GM21717 (cell line): Measurements from ENCODE around the gene AGRN.
"Not testable (repeated sequence)": the region's sequence is repeated elsewhere in the genome, so short reads cannot be mapped to it uniquely, and the experiment has no call there.

Experiments used
- ATAC-seq: cut with Tn5 transposase; IDR thresholded peaks from one replicate; pipeline ENCODE4 v1.9.1; 2021; ENCODE audit warnings: mild to moderate bottlenecking, moderate library complexity; ENCODE audit not compliant: unreplicated experiment

Gene AGRN

DNA sequence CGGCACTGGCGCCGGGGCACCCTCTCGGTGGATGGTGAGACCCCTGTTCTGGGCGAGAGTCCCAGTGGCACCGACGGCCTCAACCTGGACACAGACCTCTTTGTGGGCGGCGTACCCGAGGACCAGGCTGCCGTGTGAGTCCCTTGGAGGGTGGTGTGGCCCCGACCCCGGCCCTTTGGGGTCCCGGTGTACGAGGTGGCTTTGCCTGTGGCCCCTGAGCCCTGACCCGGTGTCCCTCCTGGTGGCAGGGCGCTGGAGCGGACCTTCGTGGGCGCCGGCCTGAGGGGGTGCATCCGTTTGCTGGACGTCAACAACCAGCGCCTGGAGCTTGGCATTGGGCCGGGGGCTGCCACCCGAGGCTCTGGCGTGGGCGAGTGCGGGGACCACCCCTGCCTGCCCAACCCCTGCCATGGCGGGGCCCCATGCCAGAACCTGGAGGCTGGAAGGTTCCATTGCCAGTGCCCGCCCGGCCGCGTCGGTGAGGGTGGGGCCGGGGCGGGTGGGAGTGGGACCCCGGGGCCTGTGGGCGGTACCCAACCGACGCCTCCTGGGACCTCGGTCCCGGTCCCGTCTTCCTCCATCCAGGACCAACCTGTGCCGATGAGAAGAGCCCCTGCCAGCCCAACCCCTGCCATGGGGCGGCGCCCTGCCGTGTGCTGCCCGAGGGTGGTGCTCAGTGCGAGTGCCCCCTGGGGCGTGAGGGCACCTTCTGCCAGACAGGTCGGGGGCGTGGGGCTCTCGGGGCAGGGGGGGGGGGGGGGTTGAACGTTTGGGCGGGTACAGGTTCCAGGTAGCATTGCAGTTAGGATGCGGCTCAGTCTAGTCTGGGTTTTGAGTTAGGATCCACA, 29.6 kb downstream of the AGRN start:
- ATAC-seq: no peak

DNA sequence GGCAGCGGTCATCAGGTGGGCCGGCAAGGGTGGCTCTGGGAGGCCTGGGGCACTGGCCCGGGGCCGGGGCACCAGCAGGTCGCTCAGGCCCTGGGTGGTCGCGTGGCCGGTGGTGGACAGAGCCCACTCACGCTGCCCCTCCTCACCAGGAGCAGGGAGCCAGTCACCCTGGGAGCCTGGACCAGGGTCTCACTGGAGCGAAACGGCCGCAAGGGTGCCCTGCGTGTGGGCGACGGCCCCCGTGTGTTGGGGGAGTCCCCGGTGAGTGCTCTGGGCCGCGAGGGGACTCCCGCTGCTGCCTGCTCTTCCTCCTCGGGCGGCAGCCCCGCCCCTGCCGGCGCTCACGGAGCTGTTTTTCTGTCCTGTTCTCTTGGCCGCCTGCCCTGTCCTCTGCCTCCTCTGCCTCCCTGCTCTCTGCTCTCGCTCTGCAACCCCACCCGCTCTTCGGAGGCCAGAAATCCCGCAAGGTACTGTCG, 30.7 kb downstream of the AGRN start:
- no peak for ATAC-seq

DNA sequence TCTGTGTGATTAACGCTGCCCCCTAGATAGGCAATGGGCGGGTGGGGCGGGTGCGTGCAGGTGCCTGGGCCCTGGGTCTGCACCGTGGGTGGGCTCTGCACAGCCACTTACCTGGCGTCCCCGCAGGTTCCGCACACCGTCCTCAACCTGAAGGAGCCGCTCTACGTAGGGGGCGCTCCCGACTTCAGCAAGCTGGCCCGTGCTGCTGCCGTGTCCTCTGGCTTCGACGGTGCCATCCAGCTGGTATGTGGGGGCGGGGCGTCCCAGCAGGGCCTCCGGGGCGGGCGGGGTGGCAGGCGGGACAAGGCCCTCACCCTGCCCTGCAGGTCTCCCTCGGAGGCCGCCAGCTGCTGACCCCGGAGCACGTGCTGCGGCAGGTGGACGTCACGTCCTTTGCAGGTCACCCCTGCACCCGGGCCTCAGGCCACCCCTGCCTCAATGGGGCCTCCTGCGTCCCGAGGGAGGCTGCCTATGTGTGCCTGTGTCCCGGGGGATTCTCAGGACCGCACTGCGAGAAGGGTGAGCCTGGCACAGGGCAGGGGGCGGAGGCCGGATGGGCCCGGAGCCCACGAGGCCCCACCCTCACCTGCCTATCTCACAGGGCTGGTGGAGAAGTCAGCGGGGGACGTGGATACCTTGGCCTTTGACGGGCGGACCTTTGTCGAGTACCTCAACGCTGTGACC, 31.3 kb downstream of the AGRN start:
- ATAC-seq: no peak

DNA sequence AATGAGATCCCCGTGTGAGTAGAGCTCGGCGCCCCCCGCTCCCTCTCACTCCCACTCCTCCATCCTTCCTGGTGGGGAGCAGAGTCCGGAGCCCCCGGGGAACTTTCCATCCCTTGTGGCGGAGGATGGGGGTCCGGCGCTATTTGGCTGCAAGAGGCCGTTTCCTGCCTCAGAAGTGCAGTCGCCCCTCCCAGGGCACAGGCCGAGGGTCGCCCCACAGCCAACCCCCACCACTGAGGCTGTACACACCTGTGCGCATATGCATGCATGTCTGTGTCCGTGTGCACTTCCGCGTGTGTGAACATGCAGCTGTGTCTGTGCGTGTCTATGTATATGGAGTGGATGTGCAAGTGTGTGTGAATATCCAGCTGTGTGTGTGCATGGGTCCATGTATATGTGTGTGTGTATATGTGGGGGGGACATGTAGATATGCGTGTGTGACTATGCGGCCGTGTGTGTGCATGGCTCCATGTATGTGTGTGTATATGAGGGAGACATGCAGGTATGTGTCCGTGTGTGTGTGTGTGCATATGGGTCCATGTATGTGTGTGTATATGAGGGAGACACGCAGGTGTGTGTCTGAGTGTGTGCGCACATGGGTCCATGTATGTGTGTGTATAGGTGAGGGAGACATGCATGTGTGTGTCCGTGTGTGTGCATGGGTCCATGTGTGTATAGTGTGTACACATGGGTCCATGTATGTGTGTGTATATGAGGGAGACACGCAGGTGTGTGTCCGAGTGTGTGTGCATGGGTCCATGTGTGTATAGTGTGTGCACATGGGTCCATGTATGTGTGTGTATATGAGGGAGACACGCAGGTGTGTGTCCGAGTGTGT, 32.3 kb downstream of the AGRN start:
- no peak for ATAC-seq

DNA sequence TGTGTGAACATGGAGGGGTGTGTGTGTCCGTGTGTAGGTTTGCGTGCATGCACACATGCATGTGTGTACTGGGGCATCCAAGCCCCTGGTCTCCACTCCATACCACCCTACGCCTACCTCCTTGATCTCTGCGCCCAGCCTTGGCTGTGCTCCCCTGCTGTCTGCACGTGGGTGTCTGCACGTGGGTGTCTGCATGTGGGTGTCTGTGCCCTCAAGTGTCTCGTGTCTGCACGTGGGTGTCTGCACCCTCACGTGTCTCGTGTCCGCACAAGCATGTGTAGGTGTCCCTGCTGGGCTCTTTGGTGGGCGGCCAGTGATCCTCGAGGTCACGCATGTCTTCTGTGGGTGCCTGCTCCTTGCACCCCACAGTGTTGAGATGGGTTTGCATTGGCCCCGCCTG, 33.1 kb downstream of the AGRN start:
- no peak for ATAC-seq

DNA sequence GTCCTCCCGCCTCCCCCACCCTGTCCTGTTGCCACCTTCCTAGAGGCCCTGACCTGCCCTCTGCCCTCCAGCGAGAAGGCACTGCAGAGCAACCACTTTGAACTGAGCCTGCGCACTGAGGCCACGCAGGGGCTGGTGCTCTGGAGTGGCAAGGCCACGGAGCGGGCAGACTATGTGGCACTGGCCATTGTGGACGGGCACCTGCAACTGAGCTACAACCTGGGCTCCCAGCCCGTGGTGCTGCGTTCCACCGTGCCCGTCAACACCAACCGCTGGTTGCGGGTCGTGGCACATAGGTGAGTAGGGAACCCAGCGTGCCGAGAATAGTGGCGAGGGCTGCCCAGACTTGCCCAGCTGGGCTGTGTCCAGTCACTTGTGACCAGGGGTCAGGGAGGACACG, 33.8 kb downstream of the AGRN start:
- ATAC-seq: no peak

DNA sequence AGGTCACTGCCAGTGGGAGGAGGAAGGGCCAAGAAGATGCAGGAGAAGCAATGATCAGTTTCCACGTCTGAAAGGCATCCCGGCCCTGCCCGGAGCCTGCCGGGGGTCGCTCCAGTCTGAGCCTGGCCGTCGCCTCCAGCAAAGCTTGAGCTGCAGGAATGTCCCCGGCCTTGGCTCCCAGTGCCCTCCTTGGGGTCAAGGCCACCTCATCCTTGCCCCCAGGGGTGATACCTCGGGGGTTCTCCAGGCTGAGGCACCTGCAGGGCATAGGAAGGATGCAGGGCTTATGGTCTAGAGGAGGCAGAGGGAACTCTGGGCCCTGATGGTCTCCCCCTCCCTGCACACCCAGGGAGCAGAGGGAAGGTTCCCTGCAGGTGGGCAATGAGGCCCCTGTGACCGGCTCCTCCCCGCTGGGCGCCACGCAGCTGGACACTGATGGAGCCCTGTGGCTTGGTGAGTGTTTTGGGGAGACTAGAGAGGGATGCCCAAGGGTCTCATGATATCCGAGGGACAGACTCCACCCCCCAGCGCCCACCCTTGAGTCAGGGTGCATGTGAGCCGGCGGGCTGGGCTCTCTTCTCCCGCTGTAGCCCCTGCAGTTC, 34.3 kb downstream of the AGRN start:
- no peak for ATAC-seq

DNA sequence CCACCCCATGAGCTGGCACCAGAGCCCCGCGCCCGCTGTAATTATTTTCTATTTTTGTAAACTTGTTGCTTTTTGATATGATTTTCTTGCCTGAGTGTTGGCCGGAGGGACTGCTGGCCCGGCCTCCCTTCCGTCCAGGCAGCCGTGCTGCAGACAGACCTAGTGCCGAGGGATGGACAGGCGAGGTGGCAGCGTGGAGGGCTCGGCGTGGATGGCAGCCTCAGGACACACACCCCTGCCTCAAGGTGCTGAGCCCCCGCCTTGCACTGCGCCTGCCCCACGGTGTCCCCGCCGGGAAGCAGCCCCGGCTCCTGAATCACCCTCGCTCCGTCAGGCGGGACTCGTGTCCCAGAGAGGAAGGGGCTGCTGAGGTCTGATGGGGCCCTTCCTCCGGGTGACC, 35.1 kb downstream of the AGRN start:
- ATAC-seq: no peak

DNA sequence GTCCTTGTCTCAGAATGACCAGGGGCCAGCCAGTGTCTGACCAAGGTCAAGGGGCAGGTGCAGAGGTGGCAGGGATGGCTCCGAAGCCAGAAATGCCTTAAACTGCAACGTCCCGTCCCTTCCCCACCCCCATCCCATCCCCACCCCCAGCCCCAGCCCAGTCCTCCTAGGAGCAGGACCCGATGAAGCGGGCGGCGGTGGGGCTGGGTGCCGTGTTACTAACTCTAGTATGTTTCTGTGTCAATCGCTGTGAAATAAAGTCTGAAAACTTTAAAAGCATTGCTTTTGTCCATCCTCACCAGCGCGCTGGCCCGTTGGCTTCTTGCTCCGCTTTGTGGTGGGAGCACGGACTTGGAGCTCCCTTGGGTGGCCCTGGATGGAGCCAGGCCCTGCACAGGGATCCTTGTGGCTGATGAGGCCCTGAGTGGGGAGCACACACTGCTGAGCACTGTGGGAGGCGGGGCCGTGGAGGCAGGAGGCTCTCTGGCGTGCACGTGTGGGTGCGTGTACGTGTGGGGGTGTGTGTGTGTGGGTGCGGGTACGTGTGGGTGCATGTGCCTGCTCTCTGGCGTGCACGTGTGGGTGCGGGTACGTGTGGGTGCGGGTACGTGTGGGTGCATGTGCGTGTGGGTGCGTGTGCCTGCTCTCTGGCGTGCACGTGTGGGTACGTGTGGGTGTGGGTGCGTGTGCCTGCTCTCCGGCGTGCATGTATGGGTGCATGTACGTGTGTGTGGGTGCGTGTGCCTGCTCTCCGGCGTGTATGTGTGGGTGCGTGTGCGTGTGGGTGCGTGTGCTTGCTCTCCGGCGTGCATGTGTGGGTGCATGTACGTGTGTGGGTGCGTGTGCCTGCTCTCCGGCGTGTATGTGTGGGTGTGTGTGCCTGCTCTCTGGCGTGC, 36.2 kb downstream of the AGRN start:
- no peak for ATAC-seq

DNA sequence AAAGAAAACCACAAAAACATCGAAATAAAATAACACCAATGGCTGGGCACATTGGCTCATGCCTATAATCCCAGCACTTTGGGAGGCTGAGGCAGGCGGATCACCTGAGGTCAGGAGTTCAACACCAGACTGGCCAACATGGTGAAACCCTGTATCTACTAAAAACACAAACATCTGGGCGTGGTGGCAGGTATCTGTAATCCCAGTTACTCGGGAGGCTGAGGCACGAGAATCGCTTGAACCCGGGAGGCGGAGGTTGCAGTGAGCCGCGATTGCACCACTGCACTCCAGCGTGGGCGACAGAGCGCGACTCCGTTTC, 37.8 kb downstream of the AGRN start:
- not testable (repeated sequence) for ATAC-seq

DNA sequence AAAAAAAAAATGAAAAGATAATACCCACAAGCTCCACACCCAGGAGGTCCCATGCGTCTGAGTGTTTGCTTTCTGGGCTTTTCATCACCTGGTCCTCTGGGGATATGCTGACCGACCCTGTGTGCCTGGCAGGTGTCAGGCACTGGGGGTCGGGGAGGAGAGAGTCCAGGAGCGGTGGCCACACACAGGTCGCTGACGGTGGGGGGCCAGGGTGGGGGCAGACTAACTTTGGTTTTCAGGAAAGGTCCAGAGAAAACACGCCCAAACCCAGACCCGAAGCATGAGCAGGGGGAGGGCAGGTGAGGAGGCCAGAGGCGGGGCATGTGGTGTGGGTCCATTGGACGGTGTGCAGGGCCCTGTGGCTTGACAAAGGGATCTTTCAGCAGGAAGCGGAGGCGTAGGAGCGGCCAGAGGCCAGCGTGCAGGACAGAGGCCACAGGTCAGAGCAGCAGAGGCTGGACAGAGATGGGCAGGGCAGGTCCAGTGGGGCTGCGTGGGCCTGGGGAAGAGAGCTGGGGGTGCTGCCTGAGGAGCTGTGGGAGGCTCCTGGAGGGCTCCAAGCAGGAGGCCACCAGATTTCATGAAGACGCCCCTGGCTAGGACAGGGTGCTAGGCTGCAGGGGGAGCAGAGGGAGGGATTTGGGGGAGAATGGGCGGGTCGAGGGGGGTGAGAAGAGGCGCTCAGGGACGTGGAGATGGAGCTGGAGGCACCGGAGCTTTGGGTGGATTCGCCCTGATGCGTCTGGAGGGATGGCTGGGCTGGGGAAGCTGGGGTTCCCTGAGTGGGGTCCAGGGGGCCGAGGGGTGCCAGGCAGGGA, 38.4 kb downstream of the AGRN start:
- ATAC-seq: no peak

DNA sequence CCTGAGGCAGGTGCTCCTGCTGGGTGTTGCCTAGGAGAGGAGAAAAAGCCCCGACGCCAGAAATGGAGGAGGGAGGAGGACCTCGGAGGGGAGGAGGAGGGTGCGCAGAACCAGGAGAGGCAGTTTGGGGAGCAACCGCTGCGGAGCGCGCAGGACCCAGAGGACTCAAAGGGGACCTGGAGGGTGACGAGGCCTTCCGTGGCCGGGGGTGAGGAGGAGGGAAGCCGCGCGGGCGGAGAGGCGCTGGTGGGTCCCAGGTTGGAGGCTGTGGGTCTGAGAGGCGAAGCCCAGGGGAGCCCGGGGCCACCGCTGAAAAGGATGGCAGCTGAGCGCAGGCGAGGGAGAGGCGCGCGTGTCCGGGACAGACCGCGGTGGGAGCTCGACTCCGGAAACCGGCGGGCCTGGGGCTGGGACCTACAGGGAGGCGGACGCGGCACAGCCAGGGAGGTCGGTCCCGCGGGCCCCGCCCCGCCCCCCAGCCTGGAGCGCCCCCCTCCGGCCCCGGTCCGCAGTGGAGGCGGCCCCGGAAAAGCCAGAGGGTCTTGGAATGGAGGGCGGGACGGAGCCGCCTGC, 39.1 kb downstream of the AGRN start:
- peak; percentile 24 for ATAC-seq

DNA sequence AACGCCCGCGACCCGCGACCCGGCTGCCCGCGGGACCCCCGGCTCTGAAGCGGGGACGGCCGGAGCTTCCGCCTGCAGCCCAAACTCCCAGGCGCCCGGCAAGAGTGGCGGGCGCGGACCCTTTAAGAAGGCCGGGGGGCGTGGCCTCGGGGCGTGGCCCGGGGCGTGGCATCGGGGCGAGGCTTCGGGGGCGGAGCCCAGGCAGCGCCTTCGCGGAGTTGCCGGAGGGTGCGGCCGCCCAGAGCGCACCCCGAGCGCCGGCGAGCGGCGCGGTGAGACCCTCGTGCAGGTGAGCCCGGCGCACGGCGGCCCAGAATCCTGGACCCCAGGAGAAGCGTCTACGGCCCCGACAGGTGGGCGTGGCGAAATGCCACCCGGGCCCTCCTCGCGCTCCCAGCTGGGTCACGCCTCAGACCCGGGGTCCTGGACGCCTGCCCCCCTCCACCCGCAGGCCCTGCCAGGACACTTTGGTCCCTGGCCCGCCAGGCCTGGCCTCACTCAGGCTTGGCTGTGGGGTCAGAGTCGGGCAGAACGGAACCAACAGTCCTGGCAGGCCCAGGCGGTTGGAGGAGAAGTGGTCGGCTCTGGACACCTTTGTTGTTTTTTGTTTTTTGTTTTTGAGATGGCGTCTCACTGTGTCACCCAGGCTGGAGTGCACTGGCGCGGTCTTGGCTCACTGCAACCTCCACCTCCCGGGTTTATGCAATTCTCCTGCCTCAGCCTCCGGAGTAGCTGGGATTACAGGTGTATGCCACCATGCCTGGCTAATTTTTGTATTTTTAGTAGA, 39.8 kb downstream of the AGRN start:
- peak; percentile 44 for ATAC-seq

DNA sequence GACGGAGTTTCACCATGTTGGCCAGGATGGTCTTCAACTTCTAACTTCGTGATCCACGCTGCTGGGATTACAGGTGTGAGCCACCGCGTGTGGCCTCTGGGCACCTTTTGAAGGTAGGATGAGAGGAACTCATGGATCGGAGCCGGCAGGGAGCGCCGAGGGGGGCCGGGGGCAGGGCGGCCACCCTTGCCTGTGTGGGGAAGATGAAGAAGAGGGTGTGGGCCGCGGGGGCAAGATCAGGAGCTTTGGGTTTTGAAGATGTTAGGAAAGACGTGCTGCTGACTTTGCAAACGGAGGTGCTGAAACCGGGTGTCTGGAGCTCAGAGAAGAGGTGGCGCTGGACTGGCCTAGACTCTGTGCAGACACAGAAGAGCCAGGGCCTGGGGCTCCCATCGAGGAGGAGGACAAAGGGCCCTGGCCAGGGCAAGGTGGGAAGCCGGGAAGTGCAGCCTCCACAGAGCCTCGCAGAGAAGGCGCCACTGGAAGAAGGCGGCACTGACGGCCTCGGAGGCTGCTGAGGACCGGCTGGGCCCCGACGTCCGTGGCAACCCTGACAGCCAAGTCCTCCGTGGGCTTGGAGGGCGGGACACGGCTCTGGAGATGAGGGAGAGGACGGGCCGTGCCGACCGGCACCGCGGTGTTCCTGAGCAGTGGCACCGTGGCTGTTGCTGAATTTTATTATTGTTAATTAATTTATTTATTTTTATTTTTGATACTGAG, 40.5 kb downstream of the AGRN start:
- no peak for ATAC-seq

DNA sequence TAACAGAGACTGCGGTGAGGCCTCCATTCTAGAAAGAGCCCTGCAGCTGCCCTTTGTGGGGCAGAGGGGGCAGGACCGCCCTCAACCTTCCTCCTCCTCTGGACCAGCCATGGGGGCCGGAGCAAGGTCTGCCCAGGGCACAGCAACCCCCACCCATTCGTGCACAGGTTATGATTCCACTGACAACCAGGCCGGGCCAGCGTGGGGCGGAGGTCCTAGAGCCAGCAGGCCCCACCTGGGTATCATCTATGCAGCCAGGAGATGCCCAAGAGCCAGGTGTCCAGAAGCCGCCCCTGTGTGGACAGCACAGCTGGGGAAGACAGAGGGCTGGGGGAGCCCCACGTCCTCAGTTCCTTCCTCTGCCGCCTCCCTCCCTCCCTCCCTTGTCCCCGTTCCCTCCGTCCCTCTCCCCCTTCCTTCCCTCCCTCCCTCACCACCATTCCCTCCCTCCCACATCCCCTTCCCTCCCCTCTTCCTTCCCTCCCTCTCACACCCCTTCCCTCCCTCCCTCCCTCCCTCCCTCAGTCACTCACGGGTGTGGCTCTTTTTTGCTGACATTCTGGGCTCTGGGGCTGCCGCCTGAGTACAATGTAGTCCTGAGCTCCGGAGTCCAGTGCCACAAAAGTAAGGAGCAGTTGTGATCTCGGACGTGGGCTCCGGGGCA, 41.9 kb downstream of the AGRN start:
- no peak for ATAC-seq

DNA sequence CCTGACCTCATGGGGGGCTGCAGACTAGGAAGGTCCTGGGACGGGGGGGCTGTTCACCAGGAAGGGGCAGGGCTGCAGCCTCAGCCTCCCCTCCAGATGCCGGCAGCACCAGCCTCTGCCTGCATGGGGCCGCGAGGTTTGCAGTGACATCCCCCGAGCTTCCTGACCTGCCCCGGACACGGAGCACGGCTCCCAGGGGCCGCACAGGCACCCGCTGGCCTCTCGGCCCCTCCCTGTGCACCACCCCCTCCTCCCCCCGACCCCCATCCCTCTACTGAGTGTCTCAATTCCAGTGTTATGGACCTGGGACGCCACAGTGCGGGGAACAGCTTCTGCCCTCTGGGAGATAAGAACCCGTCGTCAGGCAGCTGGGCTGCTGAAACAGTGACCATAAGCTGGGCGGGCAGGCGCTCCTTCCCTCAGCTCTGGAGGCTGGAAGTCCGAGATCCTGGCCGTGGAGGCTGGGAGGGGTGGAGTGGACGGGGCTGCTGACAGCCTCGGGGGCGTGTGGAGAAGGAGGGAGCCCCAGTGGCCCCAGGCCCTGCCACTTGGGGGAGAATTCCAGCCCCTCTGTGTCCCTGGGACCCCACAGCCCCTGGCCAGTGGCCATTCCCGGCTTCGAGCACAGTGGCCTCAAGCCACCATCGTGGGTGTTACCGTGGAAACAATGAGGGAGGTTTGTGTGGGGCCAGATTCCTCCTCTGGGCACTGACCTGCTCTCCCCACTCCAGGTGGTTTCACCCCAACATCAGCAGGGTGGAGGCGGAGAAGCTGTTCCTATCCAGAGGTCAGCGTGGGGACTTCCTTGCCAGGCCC, 42.6 kb downstream of the AGRN start:
- ATAC-seq: no peak
